HG03175 (cell line): ENCODE measurements around the gene UGGT1.
"Not testable (repeated sequence)": the region's sequence is repeated elsewhere in the genome, so short reads cannot be mapped to it uniquely, and the experiment has no call there.

Experiments used
- ATAC-seq: cut with Tn5 transposase; IDR thresholded peaks from one replicate; pipeline ENCODE4 v1.9.1; 2021; ENCODE audit warnings: mild to moderate bottlenecking, moderate library complexity; ENCODE audit not compliant: unreplicated experiment

UGGT1 gene

GRCh38 chr2:128169933-128170709 is 79.1 kb downstream of the UGGT1 start:
- ATAC-seq = no peak

DNA sequence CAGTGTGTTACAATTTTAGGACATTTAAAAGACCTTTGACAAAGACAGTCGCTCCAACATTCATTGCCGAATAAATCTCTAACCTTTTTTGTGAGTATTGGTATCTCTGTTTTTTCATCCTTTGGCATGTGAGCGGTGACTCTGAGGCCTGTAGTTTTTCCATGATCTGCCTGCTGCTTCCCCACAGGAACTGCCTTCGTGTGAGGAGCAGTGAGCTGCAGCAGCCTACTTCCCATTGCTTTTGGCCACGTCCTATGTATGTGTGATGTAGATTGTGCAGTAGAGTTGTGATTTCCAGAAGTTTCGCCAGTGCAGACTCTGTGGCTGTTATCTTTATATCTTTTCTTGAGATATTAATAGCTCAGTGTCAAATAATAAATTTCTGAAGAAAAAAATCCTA is 79.8 kb downstream of the UGGT1 start:
- no peak for ATAC-seq

- ATAC-seq = no peak
Measured at GRCh38 chr2:128172191-128172590, 81.2 kb downstream of the UGGT1 start.

DNA sequence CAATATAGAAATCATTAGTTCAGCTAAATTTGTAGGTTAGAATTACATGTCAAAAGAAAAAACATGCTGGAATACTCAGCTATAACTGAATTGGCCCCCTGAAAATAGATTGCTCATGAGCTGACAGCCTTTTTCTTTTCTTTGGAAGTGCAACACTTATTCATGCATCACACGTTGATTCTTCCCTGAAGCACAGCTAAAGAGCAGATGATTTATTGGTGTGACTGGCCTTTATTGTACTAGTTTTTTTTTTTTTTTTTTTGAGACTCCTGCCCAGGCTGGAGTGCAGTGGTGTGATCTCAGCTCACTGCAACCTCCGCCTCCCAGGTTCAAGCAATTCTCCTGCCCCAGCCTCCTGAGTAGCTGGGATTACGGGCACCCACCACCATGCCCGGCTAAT is 83.1 kb downstream of the UGGT1 start:
- ATAC-seq = not testable (repeated sequence)

- ATAC-seq = no peak
Measured at GRCh38 chr2:128177315-128177714, 86.3 kb downstream of the UGGT1 start.

DNA sequence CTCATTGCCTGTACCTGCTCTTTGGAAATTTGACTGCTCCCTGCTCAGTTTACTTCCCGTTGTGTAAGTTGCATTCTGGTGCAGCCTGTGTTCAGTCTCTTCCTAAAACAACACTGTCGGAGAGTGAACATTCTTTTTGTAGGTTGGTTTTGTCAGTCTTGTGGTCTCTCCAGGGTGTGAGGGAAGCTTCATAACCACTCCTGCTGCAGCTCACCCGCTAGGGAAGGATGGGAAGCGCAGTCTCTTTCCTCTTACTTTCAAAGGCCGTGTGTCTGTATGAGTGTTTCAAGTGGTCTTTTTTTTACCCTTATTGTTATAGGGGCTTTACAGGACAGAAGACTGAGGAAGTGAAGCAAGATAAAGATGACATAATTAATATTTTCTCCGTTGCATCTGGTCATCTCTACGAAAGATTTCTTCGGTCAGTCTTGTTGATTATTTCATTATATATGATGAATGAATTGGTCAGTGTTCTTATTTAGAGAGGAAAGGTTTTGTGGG is 87.2 kb downstream of the UGGT1 start:
- ATAC-seq = no peak

- no peak for ATAC-seq
Measured at GRCh38 chr2:128178650-128179460, 87.9 kb downstream of the UGGT1 start.

DNA sequence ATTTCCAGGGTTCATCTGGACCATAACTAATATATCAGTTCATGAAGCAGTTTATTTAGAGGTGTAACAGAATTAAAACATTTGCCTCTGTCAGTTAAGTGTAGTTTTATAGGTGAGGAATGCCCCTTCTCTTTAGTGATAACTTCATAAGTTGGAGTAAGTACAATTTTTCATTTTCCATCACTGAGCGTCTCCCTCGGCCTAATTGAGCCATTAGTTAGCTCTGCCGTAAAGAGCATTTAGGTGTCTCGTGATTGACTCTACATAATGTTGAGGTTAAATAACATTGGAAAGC is 88.4 kb downstream of the UGGT1 start:
- ATAC-seq = no peak

GRCh38 chr2:128180031-128180430 is 89.0 kb downstream of the UGGT1 start:
- no peak for ATAC-seq

GRCh38 chr2:128185576-128185975 is 94.6 kb downstream of the UGGT1 start:
- no peak for ATAC-seq

DNA sequence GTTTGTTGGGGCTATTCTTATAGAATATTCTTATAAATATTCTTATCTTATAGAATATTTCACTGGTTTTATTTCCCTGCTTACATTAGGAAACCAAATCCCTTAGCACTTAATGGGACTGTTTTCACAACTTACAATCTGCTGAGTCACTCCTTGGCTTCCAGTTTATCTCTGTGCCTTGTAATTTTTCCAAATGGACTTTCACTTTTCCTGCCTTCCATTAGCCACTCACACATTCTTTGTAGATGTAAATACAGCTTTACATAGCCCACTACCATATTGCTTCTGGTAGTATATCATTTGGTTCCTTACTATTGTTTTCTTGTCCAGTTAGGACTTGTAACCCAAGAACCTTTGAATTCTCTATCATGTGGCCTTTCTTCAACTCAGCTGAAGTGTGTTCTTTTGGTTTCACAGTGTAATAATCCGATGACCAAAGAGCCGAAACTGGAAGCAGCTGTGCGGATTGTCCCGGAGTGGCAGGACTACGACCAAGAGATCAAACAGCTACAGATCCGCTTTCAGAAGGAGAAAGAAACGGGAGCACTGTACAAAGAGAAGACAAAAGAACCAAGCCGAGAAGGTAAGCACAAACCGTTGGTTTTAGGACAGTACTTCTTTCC is 96.1 kb downstream of the UGGT1 start:
- no peak for ATAC-seq

- no peak for ATAC-seq
Measured at GRCh38 chr2:128195435-128195984, 104.5 kb downstream of the UGGT1 start.

GRCh38 chr2:128196026-128196425 is 105.0 kb downstream of the UGGT1 start:
- ATAC-seq = no peak

- no peak for ATAC-seq
Measured at GRCh38 chr2:128196471-128196931, 105.5 kb downstream of the UGGT1 start.

- no peak for ATAC-seq
Measured at GRCh38 chr2:128197059-128197458, 106.1 kb downstream of the UGGT1 start.

DNA sequence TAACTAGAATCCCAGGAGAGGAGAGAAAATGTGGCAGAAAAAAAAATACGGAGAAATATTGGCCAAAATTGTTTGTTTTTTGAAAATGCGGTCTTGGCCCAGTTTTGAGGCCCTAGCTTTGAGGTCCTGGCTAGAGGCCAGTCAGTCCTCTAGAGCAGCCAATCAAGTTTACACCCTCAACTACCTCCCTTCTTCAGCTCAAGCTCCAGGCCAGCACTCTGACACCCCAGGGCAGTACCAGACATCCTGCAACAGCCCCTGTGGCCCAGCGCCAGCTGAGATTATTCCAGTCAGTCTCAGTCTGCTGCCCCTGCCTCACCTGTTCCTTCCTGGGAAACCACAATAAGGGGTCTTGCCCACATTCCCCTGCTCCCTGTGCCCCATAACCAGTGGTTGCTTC is 107.7 kb downstream of the UGGT1 start:
- ATAC-seq = no peak

GRCh38 chr2:128199141-128199540 is 108.1 kb downstream of the UGGT1 start:
- ATAC-seq = no peak

GRCh38 chr2:128202791-128203190 is 111.8 kb downstream of the UGGT1 start:
- no peak for ATAC-seq

DNA sequence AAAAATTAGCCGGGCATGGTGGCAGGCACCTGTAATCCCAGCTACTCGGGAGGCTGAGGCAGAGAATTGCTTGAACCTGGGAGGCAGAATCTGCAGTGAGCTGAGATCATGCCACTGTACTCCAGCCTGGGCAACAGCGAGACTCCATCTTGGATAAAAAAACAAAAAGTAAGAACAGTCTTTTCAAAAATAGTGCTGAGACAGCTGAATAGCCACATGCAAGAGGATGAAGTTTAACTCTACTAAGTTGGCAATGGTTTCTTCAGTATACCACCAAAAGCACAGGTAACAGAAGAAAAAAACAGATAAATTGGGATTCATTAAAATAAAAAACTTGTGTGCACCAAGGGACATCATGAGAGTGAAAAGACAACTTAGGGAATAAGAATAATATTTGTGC is 115.2 kb downstream of the UGGT1 start:
- no peak for ATAC-seq

DNA sequence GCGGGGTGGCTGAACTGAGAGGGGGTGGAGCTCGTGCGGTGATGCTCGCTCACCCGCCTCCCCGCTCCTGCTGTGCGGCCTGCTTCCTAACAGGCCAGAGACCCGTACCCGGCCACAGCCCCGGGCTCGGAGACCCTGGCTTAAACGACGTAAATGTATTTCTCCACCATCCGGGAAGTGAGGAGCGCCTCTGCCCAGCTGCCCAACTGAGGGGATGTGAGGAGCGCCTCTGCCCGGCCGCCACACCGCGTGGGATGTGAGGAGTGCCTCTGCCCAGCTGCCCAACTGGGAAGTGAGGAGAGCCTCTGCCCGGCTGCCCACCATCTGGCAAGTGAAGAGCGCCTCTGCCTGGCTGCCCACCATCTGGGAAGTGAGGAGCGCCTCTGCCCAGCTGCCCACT is 117.0 kb downstream of the UGGT1 start:
- no peak for ATAC-seq

DNA sequence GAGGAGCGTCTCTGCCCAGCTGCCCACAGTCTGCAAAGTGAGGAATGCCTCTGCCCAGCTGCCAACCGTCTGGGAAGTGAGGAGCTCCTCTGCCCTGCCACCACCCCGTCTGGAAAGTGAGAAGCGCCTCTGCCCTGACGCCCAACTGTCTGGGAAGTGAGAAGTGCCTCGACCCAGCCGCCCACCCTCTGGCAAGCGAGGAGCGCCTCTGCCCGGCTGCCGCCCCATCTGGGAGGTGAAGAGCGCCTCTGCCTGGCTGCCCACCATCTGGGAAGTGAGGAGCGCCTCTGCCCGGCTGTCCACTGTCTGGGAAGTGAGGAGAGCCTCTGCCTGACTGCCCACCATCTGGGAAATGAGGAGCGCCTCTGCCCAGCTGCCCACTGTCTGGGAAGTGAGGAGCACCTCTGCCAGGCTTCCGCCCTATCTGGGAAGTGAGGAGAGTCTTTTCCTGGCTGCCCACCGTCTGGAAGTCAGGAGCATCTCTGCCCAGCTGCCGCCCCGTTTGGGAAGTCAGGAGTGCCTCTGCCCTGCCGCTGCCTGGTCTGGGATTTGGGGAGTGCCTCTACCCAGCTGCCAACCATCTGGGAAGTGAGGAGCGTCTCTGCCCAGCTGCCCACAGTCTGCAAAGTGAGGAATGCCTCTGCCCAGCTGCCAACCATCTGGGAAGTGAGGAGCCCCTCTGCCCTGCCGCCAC is 117.8 kb downstream of the UGGT1 start:
- ATAC-seq = not testable (repeated sequence)
